Natural killer cell (primary cell): ENCODE measurements around the gene TPH2. TPM values are rescaled to one million over a fixed set of nuclear protein-coding genes. Genes with fewer than 3 reads are reported as not detected.

Experiments
- ATAC-seq, 3 donors: fragments of 150-1000 bp in 2 of 3; fragments of 200-7000 bp in 1 of 3; cut with Tn5 transposase; 1 replicate in 1 of 3; 2 replicates in 2 of 3; pipeline ENCODE4 v1.10.0; 2021; ENCODE audit warnings: mild to moderate bottlenecking in 2 of 3, moderate library complexity in 2 of 3
- DNase-seq, 2 donors: peaks; one replicate each; pipeline versions ENCODE4 v3.0.0 to v3.0.0-alpha.2; 2013 to 2021; ENCODE audit warnings: mixed read lengths in 1 of 2
- H3K27ac ChIP-seq: one replicate; pipeline ENCODE4 v1.5.1; 2013; ENCODE audit warnings: mild to moderate bottlenecking, low read length
- H3K27me3 ChIP-seq: one replicate; pipeline ENCODE4 v1.6.1; 2013; ENCODE audit warnings: low read length; ENCODE audit not compliant: control insufficient read depth, insufficient read depth
- H3K36me3 ChIP-seq: one replicate; pipeline ENCODE4 v1.6.1; 2013; ENCODE audit warnings: low read length; ENCODE audit not compliant: control insufficient read depth, insufficient read depth
- H3K4me1 ChIP-seq: one replicate; pipeline ENCODE4 v1.6.1; 2013; ENCODE audit warnings: low read length; ENCODE audit not compliant: control insufficient read depth, insufficient read depth
- H3K4me3 ChIP-seq: one replicate; pipeline ENCODE4 v1.5.1; 2013; ENCODE audit warnings: low read length
- H3K9me3 ChIP-seq: one replicate; pipeline ENCODE4 v1.6.1; 2013; ENCODE audit warnings: low read length; ENCODE audit not compliant: control insufficient read depth, insufficient read depth
- H3K27ac Mint-ChIP-seq, 2 donors: one replicate each; pipeline ENCODE4 v1.8.0; 2022; ENCODE audit warnings: mild to moderate bottlenecking in 2 of 2, mixed read lengths in 2 of 2, moderate library complexity in 1 of 2
- H3K27me3 Mint-ChIP-seq, 2 donors: one replicate each; pipeline ENCODE4 v1.8.0; 2022; ENCODE audit warnings: low read depth in 2 of 2, mixed read lengths in 2 of 2
- H3K36me3 Mint-ChIP-seq: one replicate; pipeline ENCODE4 v1.8.0; 2022; ENCODE audit warnings: mixed read lengths
- H3K4me1 Mint-ChIP-seq, 2 donors: one replicate each; pipeline ENCODE4 v1.8.0; 2022; ENCODE audit warnings: mixed read lengths in 2 of 2
- H3K4me3 Mint-ChIP-seq: one replicate; pipeline ENCODE4 v1.8.0; 2022; ENCODE audit warnings: mild to moderate bottlenecking, moderate library complexity, mixed read lengths
- H3K9me3 Mint-ChIP-seq, 2 donors: one replicate each; pipeline ENCODE4 v1.8.0; 2022; ENCODE audit warnings: mixed read lengths in 2 of 2
- CTCF ChIP-seq: fragments of 200-600 bp; IDR thresholded peaks from one replicate; pipeline ENCODE4 v1.8.0; 2022; ENCODE audit warnings: antibody characterized with exemption
- WGBS: methylation state at CpG from one replicate; pipeline ENCODE4 v1.1.7; 2013; ENCODE audit warnings: missing lambda C conversion rate; ENCODE audit not compliant: insufficient coverage; 5-methylcytosine and 5-hydroxymethylcytosine counted together
- intact Hi-C: fragments of 100-400 bp; cut with micrococcal nuclease; formaldehyde crosslinking; loops from one replicate; pipeline ENCODE4 v1.14.2; 2022
- total RNA-seq, 4 donors: library from RNA; stranded (reverse); fragments of 120-200 nt in 1 of 4; gene quantifications; one replicate each; pipeline versions ENCODE4 v1.2.3 to v1.2.4, GENCODE V29; 2013 to 2022

The TPH2 gene
- total RNA-seq, 3 donors from 2014 or later (not counting 1 experiment from before 2014, with no cell fraction given), result not detected

- no peaks in the 10 kb centered on the region for H3K4me1 ChIP-seq
- Mint-ChIP-seq H3K9me3 (no peaks in the 10 kb centered on the region), H3K4me1 (no peaks in the 10 kb centered on the region), H3K27me3 (peaks cover 16 to 26% of the 10 kb centered on the region in 2 donors), H3K36me3 (no peaks in the 10 kb centered on the region), H3K27ac (no peak overlapping the region), H3K4me3 (no peak overlapping the region)
- 57% methylated on average over 3 of the region's 3 CpGs for WGBS
- intact Hi-C loops, result no loop called here
- ATAC-seq (no peak), DNase-seq (no peak)
- no peak overlapping the region for H3K4me3 ChIP-seq
- peaks cover 4% of the 10 kb centered on the region for H3K27me3 ChIP-seq
- no peak overlapping the region for H3K27ac ChIP-seq
- H3K9me3 ChIP-seq, result no peaks in the 10 kb centered on the region
- H3K36me3 ChIP-seq, result no peaks in the 10 kb centered on the region
- no peak for TF ChIP-seq CTCF
Observed at GRCh38 chr12:71948390-71948789, 9.7 kb downstream of the TPH2 start.

GRCh38 chr12:71949646-71950045 lies 11.0 kb downstream of the TPH2 start:
- no peak overlapping the region for H3K4me3 Mint-ChIP-seq
- Histone ChIP-seq H3K4me1 (no peaks in the 10 kb centered on the region), H3K4me3 (no peak overlapping the region), H3K9me3 (no peaks in the 10 kb centered on the region), H3K27ac (no peak overlapping the region), H3K36me3 (no peaks in the 10 kb centered on the region), H3K27me3 (peaks cover 4% of the 10 kb centered on the region)
- no peaks in the 10 kb centered on the region for H3K36me3 Mint-ChIP-seq
- peaks cover 22% of the 10 kb centered on the region in 2 donors for H3K27me3 Mint-ChIP-seq
- no peaks in the 10 kb centered on the region for H3K4me1 Mint-ChIP-seq
- no peak overlapping the region for H3K27ac Mint-ChIP-seq
- intact Hi-C loops, result no loop called here
- H3K9me3 Mint-ChIP-seq, result no peaks in the 10 kb centered on the region
- TF ChIP-seq CTCF, result no peak
- WGBS, result 91% methylated on average over 3 of the region's 3 CpGs
- DNase-seq, result no peak
- ATAC-seq, result no peak

GRCh38 chr12:71950404-71950803 lies 11.8 kb downstream of the TPH2 start:
- H3K4me1 Mint-ChIP-seq, result no peaks in the 10 kb centered on the region
- H3K4me1 ChIP-seq, result no peaks in the 10 kb centered on the region
- no peak overlapping the region for H3K27ac ChIP-seq
- peaks cover 4% of the 10 kb centered on the region for H3K27me3 ChIP-seq
- peaks cover 15 to 22% of the 10 kb centered on the region in 2 donors for H3K27me3 Mint-ChIP-seq
- H3K9me3 ChIP-seq, result no peaks in the 10 kb centered on the region
- no peak overlapping the region for H3K27ac Mint-ChIP-seq
- DNase-seq (no peak), ATAC-seq (no peak)
- H3K4me3 ChIP-seq, result no peak overlapping the region
- H3K36me3 Mint-ChIP-seq, result no peaks in the 10 kb centered on the region
- intact Hi-C loops, result no loop called here
- 90% methylated on average over 4 of the region's 4 CpGs for WGBS
- H3K36me3 ChIP-seq, result no peaks in the 10 kb centered on the region
- no peak for TF ChIP-seq CTCF
- H3K9me3 Mint-ChIP-seq, result no peaks in the 10 kb centered on the region
- no peak overlapping the region for H3K4me3 Mint-ChIP-seq

- no peaks in the 10 kb centered on the region for H3K36me3 ChIP-seq
- TF ChIP-seq CTCF, result no peak
- no peaks in the 10 kb centered on the region for H3K9me3 ChIP-seq
- Mint-ChIP-seq H3K36me3 (no peaks in the 10 kb centered on the region), H3K4me3 (no peak overlapping the region), H3K27ac (no peak overlapping the region), H3K27me3 (peaks cover 15 to 22% of the 10 kb centered on the region in 2 donors), H3K4me1 (no peaks in the 10 kb centered on the region), H3K9me3 (no peaks in the 10 kb centered on the region)
- ATAC-seq, result no peak
- H3K27me3 ChIP-seq, result peaks cover 4% of the 10 kb centered on the region
- WGBS, result 90% methylated on average over 4 of the region's 4 CpGs
- no peak for DNase-seq
- intact Hi-C loops, result no loop called here
- H3K4me1 ChIP-seq, result no peaks in the 10 kb centered on the region
- no peak overlapping the region for H3K27ac ChIP-seq
- H3K4me3 ChIP-seq, result no peak overlapping the region
Observed at GRCh38 chr12:71950819-71951218, 12.2 kb downstream of the TPH2 start.
